Measurements from ENCODE around the gene CDH12.

DNA sequence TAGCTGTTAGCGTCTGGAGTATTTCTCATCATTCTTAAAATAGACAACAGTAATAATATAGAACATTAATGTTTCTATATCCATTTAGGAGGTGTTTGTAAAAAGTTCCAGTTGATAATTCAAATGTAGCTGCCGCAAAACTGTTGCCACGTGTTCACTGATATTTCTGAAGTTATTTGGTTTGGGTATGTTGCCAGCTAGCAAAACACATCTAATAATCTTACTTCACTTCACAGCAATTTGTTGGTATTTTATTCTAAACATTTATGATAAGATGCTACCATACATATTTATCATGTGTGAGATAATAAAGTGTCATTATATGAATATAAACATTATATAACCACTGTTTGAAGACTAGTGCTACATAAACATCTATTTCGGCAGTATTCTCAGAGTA is 101.6 kb downstream of the CDH12 start:
- TF ChIP-seq, protein P1, sequence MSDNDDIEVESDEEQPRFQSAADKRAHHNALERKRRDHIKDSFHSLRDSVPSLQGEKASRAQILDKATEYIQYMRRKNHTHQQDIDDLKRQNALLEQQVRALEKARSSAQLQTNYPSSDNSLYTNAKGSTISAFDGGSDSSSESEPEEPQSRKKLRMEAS (IDR thresholded peaks at IDR 0.05) = no peak
- TF ChIP-seq RAD21 (IDR thresholded peaks at IDR 0.05; ENCODE audit: low read depth) = no peak
- TF ChIP-seq EGR1 (IDR thresholded peaks at IDR 0.05) = no peak
- no peak for TF ChIP-seq EP300 (IDR thresholded peaks at IDR 0.05; ENCODE audit: borderline replicate concordance)
